Activated T-helper 17 cell treated with anti-CD3 and anti-CD28 coated beads, Interleukin-2, amount 50 U/mL, for 72 hours (primary cell): ENCODE data around the gene TDRD7. TPM values are rescaled to one million over a fixed set of nuclear protein-coding genes. Genes with fewer than 3 reads are reported as not detected.

ENCODE experiments used
- ATAC-seq: fragments of 150-1000 bp; cut with Tn5 transposase; replicated peaks from 2 replicates; pipeline ENCODE4 v1.10.0; 2021; ENCODE audit warnings: mild to moderate bottlenecking, moderate library complexity
- H3K27ac Mint-ChIP-seq: one replicate; pipeline ENCODE4 v1.8.0; 2022; ENCODE audit warnings: mixed read lengths
- H3K27me3 Mint-ChIP-seq: one replicate; pipeline ENCODE4 v1.8.0; 2022; ENCODE audit warnings: mixed read lengths
- H3K36me3 Mint-ChIP-seq: one replicate; pipeline ENCODE4 v1.8.0; 2022; ENCODE audit warnings: low read depth, mild to moderate bottlenecking, mixed read lengths
- H3K4me1 Mint-ChIP-seq: one replicate; pipeline ENCODE4 v1.8.0; 2022; ENCODE audit warnings: mixed read lengths
- H3K4me3 Mint-ChIP-seq: one replicate; pipeline ENCODE4 v1.8.0; 2022; ENCODE audit warnings: mild to moderate bottlenecking, mixed read lengths
- H3K9me3 Mint-ChIP-seq: one replicate; pipeline ENCODE4 v1.8.0; 2022; ENCODE audit warnings: mixed read lengths
- total RNA-seq, 2 donors: library from RNA; stranded (reverse); gene quantifications; one replicate each; pipeline ENCODE4 v1.2.3, GENCODE V29; 2022

TDRD7 gene
- total RNA-seq, 2 donors from 2014 or later = 6.3 to 7.5 TPM

GRCh38 chr9:97543561-97543960, 131.7 kb downstream of the TDRD7 start:
- Mint-ChIP-seq H3K27ac (no peak overlapping the region), H3K9me3 (no peaks in the 10 kb centered on the region), H3K36me3 (no peaks in the 10 kb centered on the region), H3K4me1 (no peaks in the 10 kb centered on the region), H3K27me3 (peaks cover 6% of the 10 kb centered on the region), H3K4me3 (no peak overlapping the region)
- peak; percentile 55 for ATAC-seq

DNA sequence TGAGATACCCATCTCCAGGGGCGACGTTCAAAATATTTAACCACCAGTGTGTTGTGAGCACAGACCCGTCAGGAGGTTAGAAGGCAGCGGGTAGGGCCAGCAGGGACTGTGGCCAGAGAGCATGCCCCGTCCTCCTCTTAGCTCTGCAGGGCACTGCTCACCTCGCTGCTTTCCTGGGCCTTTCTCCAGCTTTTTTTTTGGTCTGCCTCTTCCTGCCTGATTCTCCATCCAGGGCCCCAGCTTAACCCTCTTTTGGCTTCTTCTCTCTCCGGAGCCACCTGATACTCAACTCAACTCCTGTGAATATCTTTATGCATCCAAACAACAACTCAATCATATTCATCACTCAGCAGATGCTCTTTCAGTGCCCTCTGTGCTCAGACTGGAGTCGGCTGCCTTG, 133.6 kb downstream of the TDRD7 start:
- Mint-ChIP-seq H3K4me1 (no peaks in the 10 kb centered on the region), H3K27ac (no peak overlapping the region), H3K36me3 (no peaks in the 10 kb centered on the region), H3K9me3 (no peaks in the 10 kb centered on the region), H3K27me3 (peaks cover under 1% of the 10 kb centered on the region), H3K4me3 (no peak overlapping the region)
- no peak for ATAC-seq

Other genes starting within 250 kb of the TDRD7 start
- 1 to 10 TPM in 1 of 2 donors, under 1 TPM in 1; 0.95 to 3.6 TPM for gene CCDC180, start 104.4 kb upstream of the TDRD7 start, total RNA-seq
- 1 to 10 TPM; 2.0 to 2.5 TPM for gene TMOD1, start 89.6 kb downstream of the TDRD7 start, total RNA-seq
- gene TSTD2, start 221.3 kb downstream of the TDRD7 start, total RNA-seq = 10 to 100 TPM; 11.6 to 13.5 TPM
- gene NCBP1, start 221.7 kb downstream of the TDRD7 start, total RNA-seq = 10 to 100 TPM; 33.5 to 47.7 TPM